GM12801 (cell line): Measurements from ENCODE around the gene PKNOX2.

ENCODE experiments used
- CTCF ChIP-seq: IDR thresholded peaks from one replicate; pipeline ENCODE4 v1.5.1; 2011; ENCODE audit warnings: control low read depth; ENCODE audit not compliant: insufficient read length; ENCODE audit errors: extremely low read depth

PKNOX2 gene

DNA sequence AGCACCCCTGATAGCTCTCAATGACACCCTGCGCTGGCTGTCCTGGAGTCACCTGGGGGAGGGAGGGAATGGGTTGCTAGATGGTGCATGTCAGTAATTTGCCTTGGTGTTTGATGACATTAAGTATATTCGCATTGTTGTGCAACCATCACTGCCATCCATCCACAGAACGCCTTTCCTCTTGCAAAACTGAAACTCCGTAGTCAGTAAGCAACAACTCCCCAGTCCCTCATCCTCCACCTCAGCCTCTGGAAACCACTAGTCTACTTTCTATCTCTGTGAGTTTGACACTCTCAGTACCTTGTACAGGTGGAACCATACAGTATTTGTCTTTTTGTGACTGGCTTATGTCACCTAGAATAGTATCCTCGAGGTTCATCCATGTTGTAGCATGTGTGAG is 62.6 kb downstream of the PKNOX2 start:
- no peak for TF ChIP-seq CTCF

GRCh38 chr11:125228445-125228844 is 63.9 kb downstream of the PKNOX2 start:
- TF ChIP-seq CTCF, result no peak

DNA sequence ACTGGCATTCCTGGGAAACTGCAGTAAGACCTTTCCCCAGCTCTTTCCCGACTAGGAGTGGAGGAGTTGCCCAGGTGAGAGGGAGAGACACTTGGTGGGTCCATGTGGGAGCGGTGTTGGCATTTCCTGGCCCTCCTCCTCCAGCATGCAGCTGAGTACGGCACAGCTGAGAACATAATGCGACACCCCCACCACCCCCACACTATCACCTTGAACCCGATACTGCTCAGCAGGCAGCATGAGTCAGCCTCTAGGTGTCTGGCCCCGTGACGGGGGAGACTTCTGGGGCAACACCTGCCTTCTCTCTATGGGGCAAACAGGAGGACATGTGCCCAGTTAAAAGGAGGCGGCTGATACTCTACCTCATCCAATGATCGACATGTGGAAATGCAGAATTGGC is 64.4 kb downstream of the PKNOX2 start:
- no peak for TF ChIP-seq CTCF

GRCh38 chr11:125229916-125230315 is 65.4 kb downstream of the PKNOX2 start:
- no peak for TF ChIP-seq CTCF

GRCh38 chr11:125233116-125233515 is 68.6 kb downstream of the PKNOX2 start:
- TF ChIP-seq CTCF, result no peak

DNA sequence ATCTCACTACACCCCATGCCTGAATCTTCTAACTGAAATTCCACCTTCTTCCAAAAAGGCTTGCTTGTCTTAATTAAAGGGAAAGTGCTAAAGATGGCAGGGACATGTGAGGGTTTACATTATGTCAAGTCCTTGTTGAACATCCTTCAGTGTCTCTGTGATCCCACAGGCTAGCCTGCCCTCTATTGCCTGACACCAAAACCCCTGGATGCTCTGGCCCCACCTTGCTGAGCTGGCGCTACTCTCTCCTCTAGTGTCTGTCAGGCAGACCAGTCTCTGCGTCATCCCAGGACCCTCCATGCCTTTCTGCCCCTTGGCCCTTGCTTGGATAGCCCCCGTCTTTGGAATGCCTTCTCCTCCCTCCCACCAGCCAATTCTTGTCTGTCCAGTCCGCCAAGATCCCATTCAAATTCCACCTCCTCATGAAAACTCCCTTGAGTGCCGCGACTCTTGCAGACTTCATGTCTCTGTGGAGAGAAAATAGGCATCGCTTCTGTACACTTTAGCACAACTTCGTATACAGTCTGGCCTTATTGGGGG is 69.3 kb downstream of the PKNOX2 start:
- no peak for TF ChIP-seq CTCF

DNA sequence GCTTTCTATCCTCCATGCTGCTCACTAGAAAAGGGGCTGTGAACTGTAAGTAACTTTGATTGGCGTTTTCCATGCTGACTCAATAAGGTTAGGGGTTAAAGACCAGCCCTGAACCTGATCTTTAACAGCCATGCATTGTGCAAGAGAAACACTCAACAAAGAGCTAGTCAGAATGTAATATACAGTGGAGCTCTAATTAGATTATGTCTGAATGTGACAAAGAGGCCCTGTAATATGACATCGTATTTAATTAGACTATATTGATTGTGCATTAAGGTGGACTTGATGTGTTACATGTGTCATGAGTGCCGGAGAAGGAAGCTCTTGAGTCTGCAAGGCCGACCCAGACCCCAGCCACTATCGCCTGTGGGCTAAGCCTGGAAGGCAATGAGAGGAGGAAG is 70.5 kb downstream of the PKNOX2 start:
- no peak for TF ChIP-seq CTCF
